DND-41 (cell line): Measurements from ENCODE around the gene GYG1.
A peak's percentile ranks its signal among the peaks of the same experiment; 100 is the strongest.

ENCODE experiments used
- ATAC-seq: fragments of 200-7000 bp; cut with Tn5 transposase; 3 replicates; pipeline ENCODE4 v1.9.1; 2021; ENCODE audit warnings: low read depth; ENCODE audit not compliant: insufficient read depth
- DNase-seq: peaks from one replicate; pipeline ENCODE4 v3.0.0-alpha.2; 2020
- H2AFZ ChIP-seq: 2 replicates; pipeline ENCODE4 v1.6.0; 2012; ENCODE audit warnings: low read depth, low read length
- H3K27ac ChIP-seq: 2 replicates; pipeline ENCODE4 v1.5.1; 2012; ENCODE audit warnings: low read length, inconsistent platforms
- H3K27me3 ChIP-seq: fragments of 200-600 bp; sonication (generic); 2 replicates; pipeline ENCODE4 v1.6.0; 2012; ENCODE audit warnings: low read length, mild to moderate bottlenecking, inconsistent platforms; ENCODE audit not compliant: insufficient read depth, poor library complexity
- H3K36me3 ChIP-seq: 2 replicates; pipeline ENCODE4 v1.5.1; 2012; ENCODE audit warnings: low read length, inconsistent platforms; ENCODE audit not compliant: insufficient read depth
- H3K4me1 ChIP-seq: 2 replicates; pipeline ENCODE4 v1.5.1; 2012; ENCODE audit warnings: mild to moderate bottlenecking, low read length; ENCODE audit not compliant: insufficient read depth
- H3K4me2 ChIP-seq: 2 replicates; pipeline ENCODE4 v1.6.0; 2012; ENCODE audit warnings: mild to moderate bottlenecking, moderate library complexity, low read length, inconsistent platforms; ENCODE audit not compliant: insufficient read depth
- H3K4me3 ChIP-seq, 2 experiments: fragments of 200-600 bp in 1 of 2; shearing (Covaris generic) in 1 of 2; 2 replicates each; pipeline ENCODE4 v1.5.1; 2012 to 2016; ENCODE audit warnings: inconsistent platforms in 2 of 2, low read length in 2 of 2, mild to moderate bottlenecking in 2 of 2, low read depth in 1 of 2, moderate library complexity in 1 of 2
- H3K79me2 ChIP-seq: 2 replicates; pipeline ENCODE4 v1.6.0; 2012; ENCODE audit warnings: low read length, inconsistent platforms; ENCODE audit not compliant: insufficient read depth
- H3K9ac ChIP-seq: 2 replicates; pipeline ENCODE4 v1.6.0; 2012; ENCODE audit warnings: low read depth, mild to moderate bottlenecking, inconsistent platforms, low read length, moderate library complexity
- H3K9me3 ChIP-seq: 2 replicates; pipeline ENCODE4 v1.5.1; 2012; ENCODE audit warnings: low read length, moderate library complexity, mild to moderate bottlenecking, inconsistent platforms; ENCODE audit not compliant: insufficient read depth, severe bottlenecking
- H4K20me1 ChIP-seq: 2 replicates; pipeline ENCODE4 v1.6.0; 2012; ENCODE audit warnings: low read length; ENCODE audit not compliant: insufficient read depth
- EZH2 ChIP-seq: IDR thresholded peaks from 3 replicates; pipeline ENCODE4 v1.6.1; 2012; ENCODE audit warnings: borderline replicate concordance, low read depth, mild to moderate bottlenecking, moderate library complexity, low read length, inconsistent platforms; ENCODE audit not compliant: severe bottlenecking
- TF ChIP-seq, protein P1 (sequence below): IDR thresholded peaks from 2 replicates; pipeline ENCODE4 v1.5.1; 2012; ENCODE audit warnings: borderline replicate concordance, low read length, moderate library complexity, mild to moderate bottlenecking; ENCODE audit not compliant: poor library complexity, severe bottlenecking; ENCODE audit errors: extremely low read depth

The GYG1 gene

DNA sequence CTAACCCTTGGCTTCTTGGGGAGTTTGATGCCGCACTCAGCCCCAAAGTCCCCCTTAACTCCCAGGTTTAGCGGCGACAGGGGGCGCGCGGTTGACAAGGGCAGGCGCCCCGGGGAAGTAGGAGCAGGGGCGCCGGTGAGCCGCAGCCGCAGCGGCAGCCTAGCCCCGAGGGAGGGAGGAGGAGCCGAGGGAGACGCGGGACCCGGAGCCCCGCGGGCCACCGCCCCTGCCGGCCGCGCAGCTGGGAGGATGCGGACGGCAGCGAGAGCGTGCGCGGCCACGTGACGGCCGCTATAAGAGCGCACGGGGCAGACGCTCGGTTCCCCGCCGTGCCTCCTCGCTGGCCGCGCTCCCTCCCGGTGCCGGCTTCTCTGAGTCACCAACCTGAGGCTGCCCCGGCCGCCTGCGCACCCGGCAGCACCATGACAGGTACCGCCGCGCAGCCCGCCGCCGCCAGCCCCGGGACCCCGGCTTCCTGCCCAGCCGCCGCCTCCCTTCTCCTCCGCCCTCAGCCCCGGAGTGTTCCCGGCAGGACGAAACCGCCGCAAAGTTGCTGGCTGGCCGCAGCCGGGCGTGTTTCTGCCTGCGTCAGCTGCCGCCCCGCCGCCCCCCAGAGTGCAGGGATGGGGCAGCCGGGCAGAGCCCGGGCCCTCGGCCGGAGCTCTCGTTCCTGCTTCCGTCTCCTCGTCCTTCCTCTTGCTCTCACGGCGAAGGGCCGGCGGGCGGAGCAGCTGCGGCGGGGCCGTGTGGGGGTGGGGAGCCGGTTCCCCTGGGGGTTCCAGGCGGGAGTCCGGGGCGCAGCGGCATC, at the start of gene GYG1:
Gene GYG1 (plus strand): TSS at position 322 of the 808 bp plus-strand sequence. CDS start 101 bp downstream, at position 423.
- Histone ChIP-seq H3K4me2 (peak within 1 kb of the TSS; percentile 81), H2AFZ (peak within 1 kb of the TSS; percentile 80), H3K36me3 (no peaks in the 10 kb centered on the region), H3K9me3 (no peaks in the 10 kb centered on the region), H3K27ac (peak within 1 kb of the TSS; percentile 24; the same call in 1 of the 2 replicates), H3K4me3 (peak within 1 kb of the TSS; percentile 32 to 73), H3K27me3 (no peaks in the 10 kb centered on the region), H3K9ac (peak within 1 kb of the TSS; percentile 62), H4K20me1 (no peaks in the 10 kb centered on the region), H3K79me2 (no peaks in the 10 kb centered on the region), H3K4me1 (peaks cover 22% of the 10 kb centered on the region)
- TF ChIP-seq, protein P1, sequence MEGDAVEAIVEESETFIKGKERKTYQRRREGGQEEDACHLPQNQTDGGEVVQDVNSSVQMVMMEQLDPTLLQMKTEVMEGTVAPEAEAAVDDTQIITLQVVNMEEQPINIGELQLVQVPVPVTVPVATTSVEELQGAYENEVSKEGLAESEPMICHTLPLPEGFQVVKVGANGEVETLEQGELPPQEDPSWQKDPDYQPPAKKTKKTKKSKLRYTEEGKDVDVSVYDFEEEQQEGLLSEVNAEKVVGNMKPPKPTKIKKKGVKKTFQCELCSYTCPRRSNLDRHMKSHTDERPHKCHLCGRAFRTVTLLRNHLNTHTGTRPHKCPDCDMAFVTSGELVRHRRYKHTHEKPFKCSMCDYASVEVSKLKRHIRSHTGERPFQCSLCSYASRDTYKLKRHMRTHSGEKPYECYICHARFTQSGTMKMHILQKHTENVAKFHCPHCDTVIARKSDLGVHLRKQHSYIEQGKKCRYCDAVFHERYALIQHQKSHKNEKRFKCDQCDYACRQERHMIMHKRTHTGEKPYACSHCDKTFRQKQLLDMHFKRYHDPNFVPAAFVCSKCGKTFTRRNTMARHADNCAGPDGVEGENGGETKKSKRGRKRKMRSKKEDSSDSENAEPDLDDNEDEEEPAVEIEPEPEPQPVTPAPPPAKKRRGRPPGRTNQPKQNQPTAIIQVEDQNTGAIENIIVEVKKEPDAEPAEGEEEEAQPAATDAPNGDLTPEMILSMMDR: peak; percentile 61
- no peak for TF ChIP-seq EZH2
- DNase-seq (peak; percentile 78), ATAC-seq (peak; percentile 87)

DNA sequence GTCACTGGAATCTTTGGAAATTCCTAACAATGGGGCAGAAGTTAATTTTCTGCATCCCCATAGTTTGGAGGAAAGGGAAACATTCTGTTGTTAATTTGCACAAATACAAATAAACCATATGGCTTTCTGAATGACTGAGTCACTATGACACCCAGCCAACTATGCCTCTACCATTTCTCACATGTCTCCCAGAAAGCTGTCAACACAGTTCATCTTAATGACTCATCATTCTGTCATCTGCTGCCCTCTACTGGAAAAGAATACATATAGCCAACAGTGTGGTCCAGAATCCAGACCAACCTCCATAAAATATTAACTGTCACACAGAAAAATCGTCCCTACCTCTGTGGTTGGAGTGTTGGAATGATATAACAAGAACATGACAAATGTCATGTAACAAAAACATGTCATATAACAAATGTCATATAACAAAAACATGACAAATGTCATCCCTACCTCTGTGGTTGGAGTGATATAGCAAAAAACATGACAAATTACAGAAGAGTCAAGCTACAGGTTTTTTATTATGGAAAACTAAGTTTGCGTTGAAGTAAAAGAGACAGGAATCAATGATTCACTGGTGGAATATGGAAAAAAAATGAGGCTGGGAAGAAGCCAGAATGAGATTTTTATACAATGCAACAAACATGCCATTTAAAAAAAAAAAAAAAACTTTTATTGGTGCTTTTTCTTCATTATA, 47.7 kb upstream of the GYG1 start:
- Histone ChIP-seq H3K27me3 (peaks cover 15% of the 10 kb centered on the region), H3K27ac (no peak overlapping the region), H3K4me2 (no peak overlapping the region), H3K36me3 (no peaks in the 10 kb centered on the region), H3K4me1 (no peaks in the 10 kb centered on the region), H3K4me3 (no peak overlapping the region), H4K20me1 (no peaks in the 10 kb centered on the region), H3K79me2 (no peaks in the 10 kb centered on the region), H2AFZ (no peak overlapping the region), H3K9ac (no peak overlapping the region), H3K9me3 (no peaks in the 10 kb centered on the region)
- peak; percentile 16 for DNase-seq
- peak; percentile 97 for ATAC-seq
- no peak for TF ChIP-seq EZH2
- TF ChIP-seq, protein P1: peak; percentile 80

DNA sequence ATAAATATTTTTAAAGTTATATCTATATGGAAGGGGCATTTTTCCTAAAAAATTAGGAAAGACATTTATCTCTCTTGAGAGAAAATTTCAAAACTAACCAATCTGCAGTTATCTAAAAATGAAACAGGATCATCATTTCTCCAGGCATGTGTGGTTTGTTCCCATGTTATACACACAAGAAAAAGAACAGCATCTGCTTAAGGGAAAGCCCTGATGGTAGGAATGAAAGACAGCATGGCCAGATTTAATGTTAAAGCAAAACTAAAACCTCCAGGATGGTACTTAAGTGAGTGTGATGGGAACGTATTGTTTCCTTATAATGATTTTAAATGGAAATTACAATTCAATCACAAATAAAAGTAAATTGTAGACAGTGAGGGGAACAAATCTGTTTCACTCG, 46.2 kb upstream of the GYG1 start:
- H3K79me2 ChIP-seq: no peaks in the 10 kb centered on the region
- no peak overlapping the region for H3K4me2 ChIP-seq
- no peak overlapping the region for H3K27ac ChIP-seq
- H3K9me3 ChIP-seq: no peaks in the 10 kb centered on the region
- no peaks in the 10 kb centered on the region for H4K20me1 ChIP-seq
- H3K4me1 ChIP-seq: no peaks in the 10 kb centered on the region
- no peak overlapping the region for H3K4me3 ChIP-seq
- ATAC-seq: no peak
- H3K9ac ChIP-seq: no peak overlapping the region
- H3K27me3 ChIP-seq: peaks cover 15% of the 10 kb centered on the region
- no peaks in the 10 kb centered on the region for H3K36me3 ChIP-seq
- no peak overlapping the region for H2AFZ ChIP-seq
- no peak for TF ChIP-seq EZH2
- TF ChIP-seq, protein P1: no peak
- no peak for DNase-seq
